ENCODE results near the gene ATG5. TPM values are rescaled to one million over a fixed set of nuclear protein-coding genes. Genes with fewer than 3 reads are reported as not detected.

The ATG5 gene
- total RNA-seq, 2 donors from 2014 or later, result 32.1 to 38.4 TPM

DNA sequence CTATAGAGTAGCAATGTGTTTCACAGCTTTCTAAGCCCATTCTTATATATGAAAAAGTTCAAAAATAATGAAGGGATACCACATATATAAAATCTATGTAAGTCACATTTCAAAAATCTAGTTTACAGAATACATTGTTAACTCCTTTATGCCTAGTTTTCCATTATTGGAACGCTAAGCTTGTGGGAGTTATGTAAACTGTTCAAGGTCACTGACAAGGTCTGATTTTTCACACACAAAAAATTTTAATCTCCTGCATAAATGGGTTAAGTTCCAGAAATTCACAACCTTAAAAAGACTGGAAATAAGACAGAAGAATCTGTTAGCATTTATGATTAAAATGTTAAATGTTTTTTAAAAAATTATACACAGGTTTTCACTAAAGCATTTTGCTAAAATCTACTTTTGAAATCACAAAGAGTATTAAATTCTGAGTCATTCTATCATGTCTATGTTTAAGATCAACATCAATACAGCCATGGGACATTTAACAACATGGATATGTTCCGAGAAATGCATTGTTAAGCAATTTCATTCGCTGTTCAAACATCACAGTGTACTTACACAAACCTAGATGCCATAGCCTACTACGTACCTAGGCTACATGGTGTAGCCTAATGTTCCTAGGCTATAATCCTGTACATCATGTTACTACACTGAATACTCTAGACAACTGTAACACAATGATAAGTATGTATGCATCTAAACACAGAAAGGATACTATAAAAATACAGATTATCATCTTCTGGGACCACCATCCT lies 25.4 kb downstream of the ATG5 start:
- ATAC-seq (replicated peaks in 1 of 2) (no peak), DNase-seq (no peak)
- peaks cover 5% of the 10 kb centered on the region for H3K4me1 Mint-ChIP-seq (ENCODE audit: low read depth)
- no peaks in the 10 kb centered on the region for H3K27me3 Mint-ChIP-seq (ENCODE audit: low read depth)
- no peak overlapping the region for H3K4me3 Mint-ChIP-seq
- no peaks in the 10 kb centered on the region for H3K9me3 Mint-ChIP-seq
- peaks cover 0 to 2% of the 10 kb centered on the region in 2 donors for H3K36me3 Mint-ChIP-seq (ENCODE audit: insufficient read depth in 2 of 2)
- no peak overlapping the region for H3K27ac Mint-ChIP-seq

GRCh38 chr6:106293116-106293515 lies 32.4 kb downstream of the ATG5 start:
- no peak overlapping the region for H3K4me3 Mint-ChIP-seq
- H3K27me3 Mint-ChIP-seq (ENCODE audit: low read depth), result no peaks in the 10 kb centered on the region
- DNase-seq (no peak), ATAC-seq (replicated peaks in 1 of 2) (no peak)
- peaks cover 0 to 3% of the 10 kb centered on the region in 2 donors for H3K9me3 Mint-ChIP-seq
- no peak overlapping the region for H3K27ac Mint-ChIP-seq
- peaks cover 5% of the 10 kb centered on the region for H3K4me1 Mint-ChIP-seq (ENCODE audit: low read depth)
- peaks cover 5 to 20% of the 10 kb centered on the region in 2 donors for H3K36me3 Mint-ChIP-seq (ENCODE audit: insufficient read depth in 2 of 2)

GRCh38 chr6:106290954-106291353 lies 34.6 kb downstream of the ATG5 start:
- Mint-ChIP-seq H3K9me3 (peaks cover 0 to 3% of the 10 kb centered on the region in 2 donors), H3K36me3 (ENCODE audit: insufficient read depth in 2 of 2) (peaks cover 5 to 20% of the 10 kb centered on the region in 2 donors)

DNA sequence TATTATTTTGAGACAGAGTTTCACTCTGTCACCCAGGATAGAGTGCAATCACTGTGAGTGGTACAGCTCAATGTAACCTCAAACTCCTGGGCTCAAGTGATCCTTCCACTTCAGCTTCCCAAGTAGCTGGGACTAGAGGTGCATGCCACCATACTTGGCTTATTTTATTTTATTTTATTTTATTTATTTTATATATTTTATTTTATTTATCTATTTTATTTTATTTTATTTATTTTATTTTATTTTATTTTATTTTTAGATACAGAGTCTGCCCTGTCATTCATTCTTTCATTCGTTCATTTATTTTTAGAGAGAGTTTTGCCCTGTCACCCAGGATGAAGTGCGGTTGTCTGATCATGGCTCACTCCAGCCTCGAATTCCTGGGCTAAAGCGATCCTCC lies 35.5 kb downstream of the ATG5 start:
- no peak for ATAC-seq (replicated peaks in 1 of 2)
- H3K4me3 Mint-ChIP-seq, result no peak overlapping the region
- H3K27me3 Mint-ChIP-seq (ENCODE audit: low read depth), result no peaks in the 10 kb centered on the region
- H3K27ac Mint-ChIP-seq, result no peak overlapping the region
- no peaks in the 10 kb centered on the region for H3K4me1 Mint-ChIP-seq (ENCODE audit: low read depth)
- DNase-seq, result no peak
- peaks cover 5 to 21% of the 10 kb centered on the region in 2 donors for H3K36me3 Mint-ChIP-seq (ENCODE audit: insufficient read depth in 2 of 2)
- H3K9me3 Mint-ChIP-seq, result peaks cover under 1 to 3% of the 10 kb centered on the region in 2 donors

More at GRCh38 chr6:106290954-106291353, 34.6 kb downstream of the ATG5 start:
- Mint-ChIP-seq H3K4me3 (no peak overlapping the region), H3K27me3 (ENCODE audit: low read depth) (no peaks in the 10 kb centered on the region), H3K4me1 (ENCODE audit: low read depth) (no peaks in the 10 kb centered on the region), H3K27ac (no peak overlapping the region)
- DNase-seq (no peak), ATAC-seq (replicated peaks in 1 of 2) (no peak)

GRCh38 chr6:106287215-106287614 lies 38.3 kb downstream of the ATG5 start:
- Mint-ChIP-seq H3K9me3 (peaks cover 3 to 5% of the 10 kb centered on the region in 2 donors), H3K27ac (no peak overlapping the region), H3K4me1 (ENCODE audit: low read depth) (peaks cover 6% of the 10 kb centered on the region), H3K27me3 (ENCODE audit: low read depth) (no peaks in the 10 kb centered on the region), H3K4me3 (no peak overlapping the region), H3K36me3 (ENCODE audit: insufficient read depth in 2 of 2) (peaks cover 7 to 19% of the 10 kb centered on the region in 2 donors)
- ATAC-seq (replicated peaks in 1 of 2) (no peak), DNase-seq (no peak)

DNA sequence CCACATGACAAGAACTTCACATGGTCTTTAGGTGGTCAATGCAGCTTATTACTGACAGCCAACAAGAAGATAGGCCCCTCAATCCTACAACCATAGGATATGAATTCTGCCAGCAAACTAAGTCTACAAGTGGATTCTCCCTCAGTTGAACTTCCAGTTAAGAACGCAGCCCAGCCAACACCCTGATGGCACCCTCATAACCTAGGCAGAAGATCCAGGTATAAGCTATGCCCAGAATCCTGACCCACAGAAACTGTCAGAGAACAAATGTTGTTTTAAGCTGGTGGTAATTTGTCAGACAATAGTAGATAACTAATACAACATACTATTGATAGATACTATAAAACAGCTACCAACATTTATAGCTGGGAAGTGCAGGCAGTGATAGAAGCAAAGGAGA lies 38.8 kb downstream of the ATG5 start:
- no peaks in the 10 kb centered on the region for H3K27me3 Mint-ChIP-seq (ENCODE audit: low read depth)
- no peak for DNase-seq
- peaks cover 4 to 14% of the 10 kb centered on the region in 2 donors for H3K36me3 Mint-ChIP-seq (ENCODE audit: insufficient read depth in 2 of 2)
- H3K4me1 Mint-ChIP-seq (ENCODE audit: low read depth), result peaks cover 11% of the 10 kb centered on the region
- H3K4me3 Mint-ChIP-seq, result no peak overlapping the region
- H3K27ac Mint-ChIP-seq, result no peak overlapping the region
- no peak for ATAC-seq (replicated peaks in 1 of 2)
- H3K9me3 Mint-ChIP-seq, result peaks cover 3 to 4% of the 10 kb centered on the region in 2 donors

DNA sequence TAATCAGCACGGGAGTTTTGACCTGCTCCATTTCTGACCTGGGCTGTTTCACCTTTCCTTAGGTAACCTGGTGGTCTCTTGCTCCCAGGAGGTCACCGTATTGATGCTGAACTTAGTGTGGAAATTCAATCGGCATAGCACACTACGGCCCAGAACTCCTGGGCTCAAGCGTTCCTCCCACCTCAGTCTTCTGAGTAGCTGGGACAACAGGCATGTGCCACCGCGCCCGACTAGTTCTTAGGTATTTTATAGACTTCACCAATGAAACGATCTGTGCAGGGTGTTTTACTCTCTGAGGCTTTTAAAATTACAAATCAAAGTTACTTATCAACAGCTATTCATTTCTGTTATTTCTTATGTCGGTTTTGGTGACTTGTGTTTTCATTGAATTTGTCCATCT lies 42.1 kb downstream of the ATG5 start:
- no peaks in the 10 kb centered on the region for H3K27me3 Mint-ChIP-seq (ENCODE audit: low read depth)
- no peak overlapping the region for H3K27ac Mint-ChIP-seq
- DNase-seq (no peak), ATAC-seq (replicated peaks in 1 of 2) (no peak)
- H3K4me1 Mint-ChIP-seq (ENCODE audit: low read depth), result peaks cover 34% of the 10 kb centered on the region
- H3K36me3 Mint-ChIP-seq (ENCODE audit: insufficient read depth in 2 of 2), result peaks cover 6 to 12% of the 10 kb centered on the region in 2 donors
- peaks cover 2 to 3% of the 10 kb centered on the region in 2 donors for H3K9me3 Mint-ChIP-seq
- no peak overlapping the region for H3K4me3 Mint-ChIP-seq

DNA sequence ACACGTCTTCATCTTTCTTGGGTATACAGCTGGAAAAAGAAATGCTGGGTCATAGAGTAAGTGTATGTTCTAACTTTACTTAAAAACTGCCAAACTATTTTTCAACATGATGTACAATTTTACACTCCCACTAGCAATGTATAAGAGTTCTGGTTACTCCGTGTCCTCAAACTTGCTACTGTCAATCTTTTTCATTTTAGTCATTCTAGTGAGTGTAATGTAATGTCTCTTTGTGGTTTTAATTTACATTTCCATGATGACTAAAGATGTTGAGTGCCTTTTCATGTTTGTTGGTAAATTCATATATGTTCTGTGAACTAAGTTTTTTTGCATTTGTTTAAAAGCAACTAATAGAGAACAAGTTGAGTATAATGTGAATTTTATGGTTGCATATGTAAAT lies 43.9 kb downstream of the ATG5 start:
- peaks cover 35% of the 10 kb centered on the region for H3K4me1 Mint-ChIP-seq (ENCODE audit: low read depth)
- peak overlapping the region; percentile 56 for H3K27ac Mint-ChIP-seq
- H3K4me3 Mint-ChIP-seq, result peak overlapping the region in 1 of 2 donors; percentile 74
- H3K9me3 Mint-ChIP-seq, result peaks cover 2 to 3% of the 10 kb centered on the region in 2 donors
- DNase-seq (no peak), ATAC-seq (replicated peaks in 1 of 2) (peak; percentile 80 to 83)
- H3K27me3 Mint-ChIP-seq (ENCODE audit: low read depth), result no peaks in the 10 kb centered on the region
- peaks cover 8 to 13% of the 10 kb centered on the region in 2 donors for H3K36me3 Mint-ChIP-seq (ENCODE audit: insufficient read depth in 2 of 2)

DNA sequence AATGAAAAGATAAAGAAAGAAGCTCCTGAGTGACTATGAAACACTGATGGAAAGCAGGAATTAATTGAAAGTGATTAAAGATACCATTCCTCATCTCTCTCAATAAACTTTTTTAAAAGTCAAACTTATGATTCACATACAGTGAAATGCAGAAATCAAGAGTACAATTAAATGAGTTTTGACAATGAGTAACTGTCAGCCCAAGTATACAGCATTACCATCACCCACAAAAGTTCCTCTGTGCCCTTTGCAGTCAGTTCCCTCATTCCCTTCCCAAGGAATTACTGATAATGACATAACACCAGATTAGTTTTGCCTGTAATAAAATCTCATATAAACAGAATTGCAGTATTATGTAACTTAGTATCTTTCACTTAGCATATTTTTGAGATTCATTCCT lies 44.5 kb downstream of the ATG5 start:
- H3K4me1 Mint-ChIP-seq (ENCODE audit: low read depth), result peaks cover 35% of the 10 kb centered on the region
- H3K27me3 Mint-ChIP-seq (ENCODE audit: low read depth), result no peaks in the 10 kb centered on the region
- peak overlapping the region in 1 of 2 donors; percentile 74 for H3K4me3 Mint-ChIP-seq
- ATAC-seq (replicated peaks in 1 of 2) (peak in 1 of 2 donors; percentile 48), DNase-seq (no peak)
- peaks cover 2 to 3% of the 10 kb centered on the region in 2 donors for H3K9me3 Mint-ChIP-seq
- peak overlapping the region; percentile 56 for H3K27ac Mint-ChIP-seq
- peaks cover 8 to 13% of the 10 kb centered on the region in 2 donors for H3K36me3 Mint-ChIP-seq (ENCODE audit: insufficient read depth in 2 of 2)

- Mint-ChIP-seq H3K4me3 (no peak overlapping the region), H3K27me3 (ENCODE audit: low read depth) (no peaks in the 10 kb centered on the region), H3K9me3 (no peaks in the 10 kb centered on the region), H3K4me1 (ENCODE audit: low read depth) (peaks cover 44% of the 10 kb centered on the region), H3K36me3 (ENCODE audit: insufficient read depth in 2 of 2) (peaks cover 6 to 10% of the 10 kb centered on the region in 2 donors), H3K27ac (no peak overlapping the region)
- peak; percentile 57 to 61 for ATAC-seq (replicated peaks in 1 of 2)
- DNase-seq, result no peak
Measured at GRCh38 chr6:106279179-106279578, 46.4 kb downstream of the ATG5 start.

- peaks cover 24% of the 10 kb centered on the region for H3K4me1 Mint-ChIP-seq (ENCODE audit: low read depth)
- no peak overlapping the region for H3K27ac Mint-ChIP-seq
- peak; percentile 37 to 71 for ATAC-seq (replicated peaks in 1 of 2)
- no peak for DNase-seq
- peaks cover 6 to 10% of the 10 kb centered on the region in 2 donors for H3K36me3 Mint-ChIP-seq (ENCODE audit: insufficient read depth in 2 of 2)
- H3K9me3 Mint-ChIP-seq, result no peaks in the 10 kb centered on the region
- H3K4me3 Mint-ChIP-seq, result peak overlapping the region in 1 of 2 donors; percentile 11
- H3K27me3 Mint-ChIP-seq (ENCODE audit: low read depth), result no peaks in the 10 kb centered on the region
Measured at GRCh38 chr6:106275692-106276091, 49.9 kb downstream of the ATG5 start.

DNA sequence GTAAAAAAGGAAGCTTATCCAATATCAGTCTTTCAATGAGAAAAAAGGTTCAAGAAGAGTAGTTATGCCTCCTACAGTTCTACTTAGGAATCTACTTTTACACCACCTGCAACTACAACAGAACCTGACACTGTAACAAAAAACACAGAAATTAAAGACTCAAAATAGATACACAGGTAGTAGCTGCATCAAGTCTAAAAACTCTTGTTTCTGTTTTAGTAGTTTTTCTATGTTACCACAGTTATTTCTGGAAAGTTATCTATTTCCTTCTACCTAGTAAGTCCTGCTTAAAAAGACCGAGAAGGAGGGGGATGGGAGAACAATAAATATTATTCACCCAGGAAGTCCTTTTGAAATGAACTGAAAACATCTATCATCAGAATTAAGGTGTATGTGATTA lies 52.5 kb downstream of the ATG5 start:
- H3K9me3 Mint-ChIP-seq, result peaks cover 0 to 2% of the 10 kb centered on the region in 2 donors
- DNase-seq (no peak), ATAC-seq (replicated peaks in 1 of 2) (peak in 1 of 2 donors; percentile 46)
- H3K27me3 Mint-ChIP-seq (ENCODE audit: low read depth), result no peaks in the 10 kb centered on the region
- H3K27ac Mint-ChIP-seq, result no peak overlapping the region
- H3K4me3 Mint-ChIP-seq, result no peak overlapping the region
- peaks cover 9% of the 10 kb centered on the region for H3K4me1 Mint-ChIP-seq (ENCODE audit: low read depth)
- peaks cover 5 to 6% of the 10 kb centered on the region in 2 donors for H3K36me3 Mint-ChIP-seq (ENCODE audit: insufficient read depth in 2 of 2)

DNA sequence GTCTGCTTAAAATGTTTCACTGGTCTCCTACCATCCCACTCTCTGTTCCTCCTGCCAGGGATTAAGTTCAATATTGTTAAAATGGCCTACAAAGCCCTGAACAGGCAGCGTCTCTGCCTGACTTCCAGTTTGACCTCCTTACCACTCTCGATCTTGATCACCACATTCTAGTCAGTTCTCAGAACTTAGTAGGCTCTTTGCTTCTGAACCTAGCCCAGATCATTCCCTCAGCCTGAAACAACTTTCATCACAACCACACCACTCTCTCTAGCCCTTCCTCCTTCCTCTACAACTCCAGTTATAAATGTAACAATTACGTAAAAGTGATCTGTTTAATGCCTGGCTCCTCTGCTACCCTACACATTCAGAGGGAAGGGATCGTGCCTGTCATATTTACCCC lies 53.3 kb downstream of the ATG5 start:
- H3K9me3 Mint-ChIP-seq, result peaks cover 0 to 4% of the 10 kb centered on the region in 2 donors
- DNase-seq (no peak), ATAC-seq (replicated peaks in 1 of 2) (peak in 1 of 2 donors; percentile 44)
- peaks cover 9% of the 10 kb centered on the region for H3K4me1 Mint-ChIP-seq (ENCODE audit: low read depth)
- H3K27me3 Mint-ChIP-seq (ENCODE audit: low read depth), result no peaks in the 10 kb centered on the region
- H3K4me3 Mint-ChIP-seq, result no peak overlapping the region
- no peak overlapping the region for H3K27ac Mint-ChIP-seq
- peaks cover 7 to 13% of the 10 kb centered on the region in 2 donors for H3K36me3 Mint-ChIP-seq (ENCODE audit: insufficient read depth in 2 of 2)

All from activated T-cell treated with anti-CD3 and anti-CD28 coated beads, Interleukin-2, amount 50 U/mL, for 72 hours (primary cell).